OCI-LY7 (cell line): ENCODE results near the gene FRMPD1. TPM values are rescaled to one million over a fixed set of nuclear protein-coding genes. Genes with fewer than 3 reads are reported as not detected.

Experiments used
- BruUV-seq: library from RNA; stranded (reverse); fragments of 400-500 nt; replicated peaks from 2 replicates; lab custom pipeline; 2021; lab: Mats Ljungman, UMichigan
- CTCF ChIA-PET: fragments of 300-600 bp; sonication (Branson Sonifier 250); formaldehyde crosslinking; loops from one replicate; lab custom pipeline; 2022; ENCODE audit warnings: antibody characterized with exemption; ENCODE audit not compliant: unreplicated experiment; lab: Charles Lee
- POLR2A ChIA-PET: fragments of 300-600 bp; sonication (Branson Sonifier 250); formaldehyde crosslinking; loops from one replicate; lab custom pipeline; 2022; ENCODE audit warnings: antibody characterized with exemption; lab: Charles Lee
- DNase-seq: peaks from one replicate; pipeline ENCODE4 v3.0.0-alpha.2; 2015; ENCODE audit warnings: low spot score
- H2AFZ ChIP-seq: fragments of 200-600 bp; sonication (generic), shearing (Covaris generic); 2 replicates; pipeline ENCODE4 v1.6.1; 2014; ENCODE audit warnings: mild to moderate bottlenecking, antibody characterized with exemption, low read length, moderate library complexity
- H3K27ac ChIP-seq: fragments of 200-600 bp; sonication (generic); 2 replicates; pipeline ENCODE4 v1.5.1; 2014; ENCODE audit warnings: mixed run types, low read depth, mild to moderate bottlenecking, moderate library complexity, low read length, inconsistent platforms; ENCODE audit not compliant: poor library complexity, severe bottlenecking
- H3K36me3 ChIP-seq: fragments of 200-600 bp; sonication (generic); 2 replicates; pipeline ENCODE4 v1.6.1; 2014; ENCODE audit warnings: mild to moderate bottlenecking, antibody characterized with exemption, low read length, moderate library complexity, mixed read lengths; ENCODE audit not compliant: insufficient read depth
- H3K4me1 ChIP-seq: fragments of 200-600 bp; sonication (generic); 2 replicates; pipeline ENCODE4 v1.5.1; 2014; ENCODE audit warnings: mild to moderate bottlenecking, low read length; ENCODE audit not compliant: insufficient read depth, poor library complexity, severe bottlenecking
- H3K4me2 ChIP-seq: fragments of 200-600 bp; sonication (generic); 2 replicates; pipeline ENCODE4 v1.6.1; 2014; ENCODE audit warnings: mild to moderate bottlenecking, low read length
- H3K4me3 ChIP-seq: fragments of 200-600 bp; sonication (generic); 2 replicates; pipeline ENCODE4 v1.5.1; 2014; ENCODE audit warnings: mild to moderate bottlenecking, low read depth, low read length; ENCODE audit not compliant: poor library complexity, severe bottlenecking
- H3K79me2 ChIP-seq: fragments of 200-600 bp; sonication (generic); 2 replicates; pipeline ENCODE4 v1.6.1; 2016; ENCODE audit warnings: low read depth, mild to moderate bottlenecking, low read length, moderate library complexity, mixed read lengths; ENCODE audit not compliant: insufficient read depth
- H3K9me2 ChIP-seq: fragments of 200-600 bp; sonication (generic); 2 replicates; pipeline ENCODE4 v1.6.1; 2016; ENCODE audit warnings: mild to moderate bottlenecking, low read length, mixed read lengths; ENCODE audit not compliant: insufficient read depth
- H3K9me3 ChIP-seq: fragments of 200-600 bp; sonication (generic); 2 replicates; pipeline ENCODE4 v1.6.1; 2014; ENCODE audit warnings: mild to moderate bottlenecking, mixed run types, low read length, mixed read lengths
- H4K20me1 ChIP-seq: fragments of 200-600 bp; sonication (generic); 2 replicates; pipeline ENCODE4 v1.6.1; 2014; ENCODE audit warnings: mild to moderate bottlenecking, antibody characterized with exemption, low read length, moderate library complexity, mixed read lengths; ENCODE audit not compliant: insufficient read depth
- EZH2phosphoT487 ChIP-seq: fragments of 200-600 bp; sonication (generic); IDR thresholded peaks from 2 replicates; pipeline ENCODE4 v1.6.1; 2018; ENCODE audit warnings: low read depth, borderline replicate concordance, mild to moderate bottlenecking, mixed run types, antibody characterized with exemption, low read length, moderate library complexity, mixed read lengths
- intact Hi-C: fragments of 100-400 bp; cut with micrococcal nuclease; formaldehyde crosslinking; loops from one replicate; pipeline ENCODE4 v1.10.0; 2022; ENCODE audit not compliant: unreplicated experiment
- total RNA-seq, 2 experiments: library from RNA; depleted of rRNA in 1 of 2; stranded (reverse); fragments of >200 nt in 1 of 2; shearing (Covaris generic) in 1 of 2; gene quantifications; 2 replicates each; pipeline ENCODE4 v1.2.3, GENCODE V29; 2014 to 2022
- TF ChIP-seq, protein P1 (sequence below): fragments of 200-600 bp; sonication (generic); conservative IDR thresholded peaks from 2 replicates; pipeline ENCODE4 v1.5.1; 2014; ENCODE audit warnings: mild to moderate bottlenecking, antibody characterized with exemption, low read length, moderate library complexity, mixed read lengths

Gene FRMPD1
- total RNA-seq, 2 experiments from 2014 or later: not detected

DNA sequence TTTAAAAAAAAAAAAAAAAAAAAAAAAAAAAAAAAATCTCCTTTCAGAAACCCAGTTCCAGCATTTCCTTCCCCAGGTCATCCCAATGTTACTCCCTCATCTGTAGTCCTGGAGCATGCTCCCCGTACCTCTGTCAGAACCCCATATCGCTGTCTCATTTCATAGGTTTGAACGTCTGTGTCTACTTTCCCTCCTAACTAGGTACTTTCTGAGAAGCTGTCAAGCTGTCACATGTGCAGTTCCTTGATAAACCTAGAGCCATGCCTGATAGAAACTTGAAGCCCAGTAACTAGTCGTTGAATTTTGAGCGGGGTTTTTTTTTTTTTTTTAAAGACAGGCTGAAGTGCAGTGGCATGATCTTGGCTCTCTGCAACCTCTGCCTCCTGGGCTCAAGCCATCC is 118.6 kb downstream of the FRMPD1 start:
- no peak overlapping the region for H2AFZ ChIP-seq
- H3K4me3 ChIP-seq: no peak overlapping the region
- no peak for TF ChIP-seq EZH2phosphoT487
- TF ChIP-seq, protein P1, sequence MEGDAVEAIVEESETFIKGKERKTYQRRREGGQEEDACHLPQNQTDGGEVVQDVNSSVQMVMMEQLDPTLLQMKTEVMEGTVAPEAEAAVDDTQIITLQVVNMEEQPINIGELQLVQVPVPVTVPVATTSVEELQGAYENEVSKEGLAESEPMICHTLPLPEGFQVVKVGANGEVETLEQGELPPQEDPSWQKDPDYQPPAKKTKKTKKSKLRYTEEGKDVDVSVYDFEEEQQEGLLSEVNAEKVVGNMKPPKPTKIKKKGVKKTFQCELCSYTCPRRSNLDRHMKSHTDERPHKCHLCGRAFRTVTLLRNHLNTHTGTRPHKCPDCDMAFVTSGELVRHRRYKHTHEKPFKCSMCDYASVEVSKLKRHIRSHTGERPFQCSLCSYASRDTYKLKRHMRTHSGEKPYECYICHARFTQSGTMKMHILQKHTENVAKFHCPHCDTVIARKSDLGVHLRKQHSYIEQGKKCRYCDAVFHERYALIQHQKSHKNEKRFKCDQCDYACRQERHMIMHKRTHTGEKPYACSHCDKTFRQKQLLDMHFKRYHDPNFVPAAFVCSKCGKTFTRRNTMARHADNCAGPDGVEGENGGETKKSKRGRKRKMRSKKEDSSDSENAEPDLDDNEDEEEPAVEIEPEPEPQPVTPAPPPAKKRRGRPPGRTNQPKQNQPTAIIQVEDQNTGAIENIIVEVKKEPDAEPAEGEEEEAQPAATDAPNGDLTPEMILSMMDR: no peak
- no peaks in the 10 kb centered on the region for H3K79me2 ChIP-seq
- no peaks in the 10 kb centered on the region for H3K4me1 ChIP-seq
- no peaks in the 10 kb centered on the region for H4K20me1 ChIP-seq
- no peak overlapping the region for H3K27ac ChIP-seq
- DNase-seq: no peak
- intact Hi-C loops: no loop called here
- no TSS peak for BruUV-seq
- H3K9me2 ChIP-seq: no peaks in the 10 kb centered on the region
- CTCF ChIA-PET: interaction anchor here (1.2 kb wide), 1 partner anchor 9 kb away, joined by 3 read pairs; no protein-coding TSS in a partner anchor
- peaks cover 6% of the 10 kb centered on the region; the same call in 1 of the 2 replicates for H3K36me3 ChIP-seq
- POLR2A ChIA-PET: interaction anchor here (0.7 to 0.9 kb wide), 3 partner anchors 14 to 1452 kb away, joined by 3 to 11 read pairs (median 5); no protein-coding TSS in a partner anchor
- H3K9me3 ChIP-seq: no peaks in the 10 kb centered on the region
- H3K4me2 ChIP-seq: no peak overlapping the region

DNA sequence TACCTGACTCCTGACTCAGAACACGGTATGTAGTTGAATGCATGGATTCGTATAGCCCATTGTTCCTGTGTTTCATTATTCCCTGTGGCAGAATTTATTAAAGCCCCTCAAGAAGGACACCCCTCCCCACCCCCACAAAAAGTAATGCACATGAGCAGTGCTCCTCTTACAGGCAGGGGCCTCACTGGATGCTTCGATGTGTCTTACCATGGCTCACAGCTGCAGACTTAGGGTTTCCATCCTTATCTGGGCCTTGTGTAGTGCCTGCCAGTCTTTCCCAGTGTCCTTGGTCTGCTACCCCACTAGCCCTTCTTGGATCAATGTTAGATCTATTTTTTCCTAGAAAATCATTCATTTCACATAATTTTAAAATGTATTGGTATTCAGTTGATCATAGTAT is 119.2 kb downstream of the FRMPD1 start:
- intact Hi-C loops: no loop called here
- BruUV-seq: no TSS peak
- Histone ChIP-seq H3K9me3 (no peaks in the 10 kb centered on the region), H2AFZ (no peak overlapping the region), H3K4me1 (no peaks in the 10 kb centered on the region), H3K36me3 (peaks cover 11% of the 10 kb centered on the region; the same call in 1 of the 2 replicates), H3K4me3 (no peak overlapping the region), H3K4me2 (no peak overlapping the region), H3K27ac (no peak overlapping the region), H3K79me2 (no peaks in the 10 kb centered on the region), H4K20me1 (no peaks in the 10 kb centered on the region), H3K9me2 (no peaks in the 10 kb centered on the region)
- no peak for DNase-seq
- CTCF ChIA-PET: no interaction called here
- POLR2A ChIA-PET: interaction anchor here (0.6 to 1.7 kb wide), 3 partner anchors 14 to 1785 kb away, joined by 4 to 5 read pairs (median 4); partner anchors contain the start of gene EXOSC3
- no peak for TF ChIP-seq EZH2phosphoT487

DNA sequence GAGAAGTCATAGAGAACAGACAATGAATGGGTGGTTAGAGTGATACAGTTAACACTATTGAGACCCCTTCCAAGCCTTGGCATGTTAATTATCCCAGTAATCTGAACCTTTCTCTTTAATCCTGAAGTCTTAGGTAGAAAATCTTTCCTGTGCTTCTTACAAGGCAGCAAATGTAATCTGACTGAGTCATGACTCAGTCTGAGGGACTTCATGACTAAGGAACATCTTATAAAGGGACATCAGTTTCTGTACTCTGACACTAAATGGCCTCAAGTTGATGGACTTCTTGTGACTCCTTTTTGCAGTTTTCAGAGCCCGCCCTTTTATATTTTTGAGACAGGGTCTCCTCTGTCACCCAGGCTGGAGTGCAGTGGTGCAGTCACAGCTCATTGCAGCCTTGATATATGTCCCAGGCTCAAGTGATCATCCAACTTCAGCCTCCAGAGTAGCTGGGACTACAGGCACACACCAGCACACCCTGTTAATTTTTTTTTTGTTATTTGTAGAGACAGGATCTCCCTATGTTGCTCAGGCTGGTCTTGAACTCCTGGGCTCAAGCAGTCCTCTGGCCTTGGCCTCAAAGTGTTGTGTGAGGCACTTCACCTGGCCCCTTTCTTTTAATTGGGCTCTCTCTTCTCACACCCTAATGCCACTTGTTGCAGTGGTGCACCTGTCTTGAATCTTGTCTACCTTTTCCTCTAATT is 124.6 kb downstream of the FRMPD1 start:
- Histone ChIP-seq H3K9me2 (no peaks in the 10 kb centered on the region), H3K4me3 (no peak overlapping the region), H3K4me2 (no peak overlapping the region), H3K27ac (no peak overlapping the region), H4K20me1 (no peaks in the 10 kb centered on the region; the same call in 1 of the 2 replicates), H3K36me3 (peaks cover 56% of the 10 kb centered on the region), H2AFZ (no peak overlapping the region), H3K9me3 (no peaks in the 10 kb centered on the region), H3K79me2 (peaks cover under 1% of the 10 kb centered on the region; the same call in 1 of the 2 replicates), H3K4me1 (no peaks in the 10 kb centered on the region)
- ChIA-PET POLR2A (no interaction called here), CTCF (no interaction called here)
- TF ChIP-seq, protein P1: no peak
- no peak for DNase-seq
- no TSS peak for BruUV-seq
- intact Hi-C loops: no loop called here
